Gastroesophageal sphincter (tissue), 3 donors: ENCODE measurements around the gene CDC42BPB.

Experiments
- CTCF ChIP-seq, 4 experiments: fragments of 200-600 bp in 2 of 4; fragments of 450-650 bp in 2 of 4; sonication (generic) in 1 of 4; IDR thresholded peaks; one replicate each; pipeline ENCODE4 v1.5.1; 2017 to 2019; ENCODE audit warnings: antibody characterized with exemption in 4 of 4, mild to moderate bottlenecking in 2 of 4, moderate library complexity in 2 of 4
- POLR2A ChIP-seq, 2 donors: fragments of 450-650 bp; IDR thresholded peaks; one replicate each; pipeline ENCODE4 v1.6.1; 2017; ENCODE audit warnings: antibody characterized with exemption in 2 of 2, mild to moderate bottlenecking in 2 of 2, moderate library complexity in 1 of 2

GRCh38 chr14:103002578-103003350 lies 54.6 kb downstream of the CDC42BPB start:
- TF ChIP-seq CTCF (IDR thresholded peaks at IDR 0.05) (no peak), POLR2A (IDR thresholded peaks at IDR 0.05) (no peak)
